WTC11 (cell line): ENCODE data around the gene ADK. TPM values are rescaled to one million over a fixed set of nuclear protein-coding genes. Genes with fewer than 3 reads are reported as not detected.

Source experiments
- ATAC-seq: fragments of 200-7000 bp; cut with Tn5 transposase; 2 replicates; pipeline ENCODE4 v1.10.0; 2021; ENCODE audit warnings: mild to moderate bottlenecking, moderate library complexity
- CTCF ChIA-PET: fragments of 300-600 bp; sonication (Branson Sonifier 250); formaldehyde crosslinking; loops from one replicate; lab custom pipeline; 2021; ENCODE audit warnings: antibody characterized with exemption; lab: Charles Lee
- POLR2A ChIA-PET: fragments of 350-600 bp; sonication (Branson Sonifier 250); formaldehyde crosslinking; loops from one replicate; lab custom pipeline; 2021; ENCODE audit warnings: antibody characterized with exemption; lab: Charles Lee
- DNase-seq: peaks from one replicate; pipeline ENCODE4 v3.0.0; 2021; ENCODE audit warnings: low spot score
- H3K27ac Mint-ChIP-seq: 2 replicates; pipeline ENCODE4 v1.8.0; 2021; ENCODE audit warnings: mixed read lengths
- H3K27me3 Mint-ChIP-seq: 2 replicates; pipeline ENCODE4 v1.8.0; 2021; ENCODE audit warnings: low read depth, mild to moderate bottlenecking, moderate library complexity, mixed read lengths
- H3K36me3 Mint-ChIP-seq: 2 replicates; pipeline ENCODE4 v1.8.0; 2021; ENCODE audit warnings: mixed read lengths
- H3K4me1 Mint-ChIP-seq: 2 replicates; pipeline ENCODE4 v1.8.0; 2022; ENCODE audit warnings: mixed read lengths
- H3K4me3 Mint-ChIP-seq: 2 replicates; pipeline ENCODE4 v1.8.0; 2021; ENCODE audit warnings: mild to moderate bottlenecking, moderate library complexity, mixed read lengths
- H3K9me3 Mint-ChIP-seq: 2 replicates; pipeline ENCODE4 v1.8.0; 2021; ENCODE audit warnings: mixed read lengths
- CDX4 ChIP-seq: fragments of 250-450 bp; sonication (Bioruptor Pico); IDR thresholded peaks from 2 replicates; pipeline ENCODE4 v1.9.0; 2021; ENCODE audit warnings: moderate library complexity, mild to moderate bottlenecking, inconsistent platforms, borderline replicate concordance
- CREB1 ChIP-seq: sonication (generic); formaldehyde crosslinking; IDR thresholded peaks from 2 replicates; pipeline ENCODE4 v1.8.0; 2023; ENCODE audit warnings: mild to moderate bottlenecking, missing genetic modification reagents
- CREM ChIP-seq: sonication (generic); formaldehyde crosslinking; IDR thresholded peaks from 2 replicates; pipeline ENCODE4 v1.8.1; 2022; ENCODE audit warnings: mild to moderate bottlenecking, missing genetic modification reagents, moderate library complexity
- ELF4 ChIP-seq: sonication (generic); formaldehyde crosslinking; IDR thresholded peaks from 2 replicates; pipeline ENCODE4 v1.8.1; 2022; ENCODE audit warnings: low read depth, mild to moderate bottlenecking, moderate library complexity, missing genetic modification reagents
- EMX1 ChIP-seq: fragments of 250-450 bp; sonication (Bioruptor Pico); IDR thresholded peaks from 2 replicates; pipeline ENCODE4 v1.8.0; 2021; ENCODE audit warnings: mild to moderate bottlenecking
- FOXP1 ChIP-seq: sonication (generic); formaldehyde crosslinking; IDR thresholded peaks from 2 replicates; pipeline ENCODE4 v1.8.0; 2022; ENCODE audit warnings: missing genetic modification reagents, mild to moderate bottlenecking, moderate library complexity, borderline replicate concordance
- GABPB1 ChIP-seq: sonication (generic); formaldehyde crosslinking; IDR thresholded peaks from 2 replicates; pipeline ENCODE4 v1.8.1; 2023; ENCODE audit warnings: mild to moderate bottlenecking, missing genetic modification reagents
- JUN ChIP-seq: sonication (generic); formaldehyde crosslinking; IDR thresholded peaks from 2 replicates; pipeline ENCODE4 v1.8.0; 2023; ENCODE audit warnings: mild to moderate bottlenecking, missing genetic modification reagents
- MLX ChIP-seq: sonication (generic); formaldehyde crosslinking; IDR thresholded peaks from 2 replicates; pipeline ENCODE4 v1.8.1; 2023; ENCODE audit warnings: mild to moderate bottlenecking, missing genetic modification reagents, moderate library complexity
- MYBL2 ChIP-seq: sonication (generic); formaldehyde crosslinking; IDR thresholded peaks from 2 replicates; pipeline ENCODE4 v1.8.1; 2023; ENCODE audit warnings: mild to moderate bottlenecking, moderate library complexity, missing genetic modification reagents
- NR1H2 ChIP-seq: sonication (generic); formaldehyde crosslinking; IDR thresholded peaks from 2 replicates; pipeline ENCODE4 v1.9.0; 2021; ENCODE audit warnings: mild to moderate bottlenecking, moderate library complexity, missing genetic modification reagents
- NR3C1 ChIP-seq: sonication (generic); formaldehyde crosslinking; conservative IDR thresholded peaks from 2 replicates; pipeline ENCODE4 v1.8.1; 2023; ENCODE audit warnings: low read depth, mild to moderate bottlenecking, missing genetic modification reagents
- OVOL2 ChIP-seq: fragments of 250-450 bp; sonication (Bioruptor Pico); IDR thresholded peaks from 2 replicates; pipeline ENCODE4 v1.9.0; 2021; ENCODE audit warnings: mild to moderate bottlenecking, borderline replicate concordance
- TCF7 ChIP-seq: sonication (generic); formaldehyde crosslinking; IDR thresholded peaks from 2 replicates; pipeline ENCODE4 v1.8.0; 2022; ENCODE audit warnings: mild to moderate bottlenecking, low read depth, missing genetic modification reagents, moderate library complexity
- ZNF121 ChIP-seq: sonication (generic); formaldehyde crosslinking; IDR thresholded peaks from 2 replicates; pipeline ENCODE4 v1.8.0; 2023; ENCODE audit warnings: missing genetic modification reagents
- ZNF317 ChIP-seq: sonication (generic); formaldehyde crosslinking; IDR thresholded peaks from 2 replicates; pipeline ENCODE4 v1.8.1; 2023; ENCODE audit warnings: low read depth, mild to moderate bottlenecking, moderate library complexity, missing genetic modification reagents, borderline replicate concordance
- ZNF416 ChIP-seq: fragments of 250-450 bp; sonication (Bioruptor Pico); IDR thresholded peaks from 2 replicates; pipeline ENCODE4 v1.9.0; 2021; ENCODE audit warnings: mild to moderate bottlenecking, inconsistent platforms
- ZNF423 ChIP-seq: fragments of 250-450 bp; sonication (Bioruptor Pico); IDR thresholded peaks from 2 replicates; pipeline ENCODE4 v2.1.2; 2022; ENCODE audit warnings: mild to moderate bottlenecking, moderate library complexity
- ZNF671 ChIP-seq: fragments of 250-450 bp; sonication (Bioruptor Pico); IDR thresholded peaks from 2 replicates; pipeline ENCODE4 v1.8.0; 2021; ENCODE audit warnings: mild to moderate bottlenecking
- total RNA-seq: library from RNA; stranded (reverse); gene quantifications from 3 replicates; pipeline ENCODE4 v1.2.3, GENCODE V29; 2021
- TF ChIP-seq, protein P1 (sequence below): sonication (generic); formaldehyde crosslinking; IDR thresholded peaks from 2 replicates; pipeline ENCODE4 v1.8.0; 2022; ENCODE audit warnings: mild to moderate bottlenecking, missing genetic modification reagents
- TF ChIP-seq, protein P2 (sequence below): sonication (generic); formaldehyde crosslinking; IDR thresholded peaks from 2 replicates; pipeline ENCODE4 v1.8.0; 2022; ENCODE audit warnings: mild to moderate bottlenecking, missing genetic modification reagents
- TF ChIP-seq, protein P3 (sequence below): sonication (generic); formaldehyde crosslinking; IDR thresholded peaks from 2 replicates; pipeline ENCODE4 v1.8.1; 2023; ENCODE audit warnings: mild to moderate bottlenecking, missing genetic modification reagents, borderline replicate concordance
- TF ChIP-seq, protein P4 (sequence below): sonication (generic); formaldehyde crosslinking; IDR thresholded peaks from 2 replicates; pipeline ENCODE4 v1.8.0; 2022; ENCODE audit warnings: missing genetic modification reagents

ADK gene
- total RNA-seq, 1 experiment from 2014 or later, result 32.7 TPM

DNA sequence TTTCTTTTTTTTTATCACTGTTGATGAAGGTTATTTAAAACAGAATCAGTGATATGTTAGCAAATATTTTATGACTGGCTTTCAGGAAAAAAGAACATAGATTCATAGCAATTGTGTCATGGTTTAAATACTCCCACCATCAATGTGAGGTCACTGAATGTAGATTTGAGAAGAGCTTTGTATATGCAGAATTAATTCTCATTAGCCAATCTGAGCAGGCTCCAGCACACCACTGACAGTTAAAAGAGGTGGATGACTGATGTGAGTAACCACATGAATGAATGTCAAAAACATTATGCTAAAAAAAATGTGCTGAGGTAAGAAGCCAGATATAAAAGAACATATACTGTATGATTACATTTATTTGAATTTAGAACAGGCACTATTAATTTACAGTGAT, 500.5 kb downstream of the ADK start:
- peaks cover 4% of the 10 kb centered on the region; the same call in 1 of the 2 replicates for H3K9me3 Mint-ChIP-seq
- H3K36me3 Mint-ChIP-seq, result 0 out of 2 replicates have a peak, but pooled peaks cover 3% of the 10 kb centered on the region
- peaks cover 4% of the 10 kb centered on the region for H3K4me1 Mint-ChIP-seq
- ATAC-seq, result no peak
- CTCF ChIA-PET, result no interaction called here
- TF ChIP-seq EMX1 (CRISPR knock-in tag), result no peak
- TF ChIP-seq, protein P1, sequence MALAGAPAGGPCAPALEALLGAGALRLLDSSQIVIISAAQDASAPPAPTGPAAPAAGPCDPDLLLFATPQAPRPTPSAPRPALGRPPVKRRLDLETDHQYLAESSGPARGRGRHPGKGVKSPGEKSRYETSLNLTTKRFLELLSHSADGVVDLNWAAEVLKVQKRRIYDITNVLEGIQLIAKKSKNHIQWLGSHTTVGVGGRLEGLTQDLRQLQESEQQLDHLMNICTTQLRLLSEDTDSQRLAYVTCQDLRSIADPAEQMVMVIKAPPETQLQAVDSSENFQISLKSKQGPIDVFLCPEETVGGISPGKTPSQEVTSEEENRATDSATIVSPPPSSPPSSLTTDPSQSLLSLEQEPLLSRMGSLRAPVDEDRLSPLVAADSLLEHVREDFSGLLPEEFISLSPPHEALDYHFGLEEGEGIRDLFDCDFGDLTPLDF (CRISPR knock-in tag), result no peak
- TF ChIP-seq, protein P2, sequence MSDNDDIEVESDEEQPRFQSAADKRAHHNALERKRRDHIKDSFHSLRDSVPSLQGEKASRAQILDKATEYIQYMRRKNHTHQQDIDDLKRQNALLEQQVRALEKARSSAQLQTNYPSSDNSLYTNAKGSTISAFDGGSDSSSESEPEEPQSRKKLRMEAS (CRISPR knock-in tag), result no peak
- TF ChIP-seq ELF4, result no peak
- TF ChIP-seq OVOL2, result no peak
- no peak for TF ChIP-seq FOXP1 (CRISPR knock-in tag)
- no peak for TF ChIP-seq TCF7 (CRISPR knock-in tag)
- H3K27ac Mint-ChIP-seq, result no peak overlapping the region; the same call in 1 of the 2 replicates
- H3K4me3 Mint-ChIP-seq, result no peak overlapping the region
- no peaks in the 10 kb centered on the region for H3K27me3 Mint-ChIP-seq
- DNase-seq, result no peak
- POLR2A ChIA-PET, result no interaction called here

GRCh38 chr10:74652664-74653063, 501.6 kb downstream of the ADK start:
- DNase-seq, result no peak
- Mint-ChIP-seq H3K27ac (no peak overlapping the region), H3K36me3 (0 out of 2 replicates have a peak, but pooled peaks cover 3% of the 10 kb centered on the region), H3K4me3 (no peak overlapping the region), H3K4me1 (no peaks in the 10 kb centered on the region), H3K9me3 (peaks cover 4% of the 10 kb centered on the region; the same call in 1 of the 2 replicates), H3K27me3 (no peaks in the 10 kb centered on the region)
- POLR2A ChIA-PET, result no interaction called here
- TF ChIP-seq ZNF671 (no peak), CDX4 (CRISPR knock-in tag) (no peak), NR3C1 (CRISPR knock-in tag) (no peak), MLX (no peak), ZNF423 (CRISPR knock-in tag) (no peak), ZNF121 (CRISPR knock-in tag) (no peak), GABPB1 (no peak), CREM (CRISPR knock-in tag) (no peak), NR1H2 (no peak), ZNF317 (no peak), JUN (no peak), MYBL2 (CRISPR knock-in tag) (no peak), CREB1 (no peak), ZNF416 (CRISPR knock-in tag) (no peak)
- TF ChIP-seq, protein P3, sequence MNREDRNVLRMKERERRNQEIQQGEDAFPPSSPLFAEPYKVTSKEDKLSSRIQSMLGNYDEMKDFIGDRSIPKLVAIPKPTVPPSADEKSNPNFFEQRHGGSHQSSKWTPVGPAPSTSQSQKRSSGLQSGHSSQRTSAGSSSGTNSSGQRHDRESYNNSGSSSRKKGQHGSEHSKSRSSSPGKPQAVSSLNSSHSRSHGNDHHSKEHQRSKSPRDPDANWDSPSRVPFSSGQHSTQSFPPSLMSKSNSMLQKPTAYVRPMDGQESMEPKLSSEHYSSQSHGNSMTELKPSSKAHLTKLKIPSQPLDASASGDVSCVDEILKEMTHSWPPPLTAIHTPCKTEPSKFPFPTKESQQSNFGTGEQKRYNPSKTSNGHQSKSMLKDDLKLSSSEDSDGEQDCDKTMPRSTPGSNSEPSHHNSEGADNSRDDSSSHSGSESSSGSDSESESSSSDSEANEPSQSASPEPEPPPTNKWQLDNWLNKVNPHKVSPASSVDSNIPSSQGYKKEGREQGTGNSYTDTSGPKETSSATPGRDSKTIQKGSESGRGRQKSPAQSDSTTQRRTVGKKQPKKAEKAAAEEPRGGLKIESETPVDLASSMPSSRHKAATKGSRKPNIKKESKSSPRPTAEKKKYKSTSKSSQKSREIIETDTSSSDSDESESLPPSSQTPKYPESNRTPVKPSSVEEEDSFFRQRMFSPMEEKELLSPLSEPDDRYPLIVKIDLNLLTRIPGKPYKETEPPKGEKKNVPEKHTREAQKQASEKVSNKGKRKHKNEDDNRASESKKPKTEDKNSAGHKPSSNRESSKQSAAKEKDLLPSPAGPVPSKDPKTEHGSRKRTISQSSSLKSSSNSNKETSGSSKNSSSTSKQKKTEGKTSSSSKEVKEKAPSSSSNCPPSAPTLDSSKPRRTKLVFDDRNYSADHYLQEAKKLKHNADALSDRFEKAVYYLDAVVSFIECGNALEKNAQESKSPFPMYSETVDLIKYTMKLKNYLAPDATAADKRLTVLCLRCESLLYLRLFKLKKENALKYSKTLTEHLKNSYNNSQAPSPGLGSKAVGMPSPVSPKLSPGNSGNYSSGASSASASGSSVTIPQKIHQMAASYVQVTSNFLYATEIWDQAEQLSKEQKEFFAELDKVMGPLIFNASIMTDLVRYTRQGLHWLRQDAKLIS (CRISPR knock-in tag), result no peak
- TF ChIP-seq, protein P4, sequence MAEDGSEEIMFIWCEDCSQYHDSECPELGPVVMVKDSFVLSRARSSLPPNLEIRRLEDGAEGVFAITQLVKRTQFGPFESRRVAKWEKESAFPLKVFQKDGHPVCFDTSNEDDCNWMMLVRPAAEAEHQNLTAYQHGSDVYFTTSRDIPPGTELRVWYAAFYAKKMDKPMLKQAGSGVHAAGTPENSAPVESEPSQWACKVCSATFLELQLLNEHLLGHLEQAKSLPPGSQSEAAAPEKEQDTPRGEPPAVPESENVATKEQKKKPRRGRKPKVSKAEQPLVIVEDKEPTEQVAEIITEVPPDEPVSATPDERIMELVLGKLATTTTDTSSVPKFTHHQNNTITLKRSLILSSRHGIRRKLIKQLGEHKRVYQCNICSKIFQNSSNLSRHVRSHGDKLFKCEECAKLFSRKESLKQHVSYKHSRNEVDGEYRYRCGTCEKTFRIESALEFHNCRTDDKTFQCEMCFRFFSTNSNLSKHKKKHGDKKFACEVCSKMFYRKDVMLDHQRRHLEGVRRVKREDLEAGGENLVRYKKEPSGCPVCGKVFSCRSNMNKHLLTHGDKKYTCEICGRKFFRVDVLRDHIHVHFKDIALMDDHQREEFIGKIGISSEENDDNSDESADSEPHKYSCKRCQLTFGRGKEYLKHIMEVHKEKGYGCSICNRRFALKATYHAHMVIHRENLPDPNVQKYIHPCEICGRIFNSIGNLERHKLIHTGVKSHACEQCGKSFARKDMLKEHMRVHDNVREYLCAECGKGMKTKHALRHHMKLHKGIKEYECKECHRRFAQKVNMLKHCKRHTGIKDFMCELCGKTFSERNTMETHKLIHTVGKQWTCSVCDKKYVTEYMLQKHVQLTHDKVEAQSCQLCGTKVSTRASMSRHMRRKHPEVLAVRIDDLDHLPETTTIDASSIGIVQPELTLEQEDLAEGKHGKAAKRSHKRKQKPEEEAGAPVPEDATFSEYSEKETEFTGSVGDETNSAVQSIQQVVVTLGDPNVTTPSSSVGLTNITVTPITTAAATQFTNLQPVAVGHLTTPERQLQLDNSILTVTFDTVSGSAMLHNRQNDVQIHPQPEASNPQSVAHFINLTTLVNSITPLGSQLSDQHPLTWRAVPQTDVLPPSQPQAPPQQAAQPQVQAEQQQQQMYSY, result no peak
- no peak for ATAC-seq
- CTCF ChIA-PET, result no interaction called here
